Measurements from ENCODE around the gene CDS2. TPM values are rescaled to one million over a fixed set of nuclear protein-coding genes. Genes with fewer than 3 reads are reported as not detected.
A peak's percentile ranks its signal among the peaks of the same experiment; 100 is the strongest.

Gene CDS2
- total RNA-seq, 1 experiment from 2014 or later = 37.5 TPM

GRCh38 chr20:5119143-5119434 lies 7.7 kb upstream of the CDS2 start:
- TF ChIP-seq TCF7L2 (IDR thresholded peaks at IDR 0.05; ENCODE audit: borderline replicate concordance, extremely low read depth, insufficient read depth, insufficient read length) (peak; percentile 21), RAD21 (IDR thresholded peaks at IDR 0.05; ENCODE audit: low read depth) (no peak), ELF1 (IDR thresholded peaks at IDR 0.05; ENCODE audit: borderline replicate concordance, low read depth) (no peak), SIN3A (IDR thresholded peaks at IDR 0.05; ENCODE audit: low read depth) (no peak; the same call in none of the 2 replicates)
- Histone ChIP-seq H4K20me1 (ENCODE audit: insufficient read depth) (peaks cover 30% of the 10 kb centered on the region; the same call in 1 of the 2 replicates), H3K4me1 (ENCODE audit: control insufficient read depth in 1 of 2, insufficient read depth in 2 of 2, low read length in 2 of 2) (peaks cover 14 to 33% of the 10 kb centered on the region in 2 experiments), H3K9me3 (ENCODE audit: control insufficient read depth in 1 of 2, insufficient read depth in 1 of 2, low read depth in 1 of 2, low read length in 2 of 2) (no peaks in the 10 kb centered on the region), H3K27ac (ENCODE audit: low read depth, low read length) (peak overlapping the region; percentile 97), H3K36me3 (ENCODE audit: control insufficient read depth in 1 of 2, insufficient read depth in 2 of 2, low read length in 2 of 2) (peaks cover 44 to 48% of the 10 kb centered on the region in 2 experiments), H3K9me2 (ENCODE audit: insufficient read depth) (no peaks in the 10 kb centered on the region), H3K4me3 (replicated peaks in 1 of 2; ENCODE audit: low read depth in 1 of 2, low read length in 2 of 2) (peak overlapping the region; percentile 84 to 90), H3K79me2 (ENCODE audit: insufficient read depth, low read length) (peaks cover 48% of the 10 kb centered on the region), H3K4me2 (ENCODE audit: low read length) (peak overlapping the region; percentile 78), H3K9ac (ENCODE audit: low read length) (peak overlapping the region; percentile 99), H2AFZ (ENCODE audit: low read depth, low read length, poor library complexity, severe bottlenecking) (no peak overlapping the region), H3K27me3 (ENCODE audit: insufficient read depth, low read length) (no peaks in the 10 kb centered on the region)
- ChIA-PET CTCF (interaction anchor here (1.5 to 1.7 kb wide), 2 partner anchors 18 to 73 kb away, joined by 6 to 7 read pairs; no protein-coding TSS in a partner anchor), RAD21 (ENCODE audit: low non-redundant PET in 1 of 2, low total read pairs in 2 of 2, uncharacterized antibody in 2 of 2, unreplicated experiment in 2 of 2) (interaction anchor here in 1 of 2 experiments (1.4 kb wide), 1 partner anchor 73 kb away, joined by 4 read pairs; no protein-coding TSS in a partner anchor), POLR2A (interaction anchor here (1.3 to 1.6 kb wide), 2 partner anchors 35 to 52 kb away, joined by 3 to 4 read pairs; no protein-coding TSS in a partner anchor)
- DNase-seq (ENCODE audit: low read depth, low spot score) = no peak
- no TSS peak for BruUV-seq (replicated peaks)
- intact Hi-C loops (cut with micrococcal nuclease) = no loop called here
- ATAC-seq = no peak

GRCh38 chr20:5119435-5120184 lies 7.2 kb upstream of the CDS2 start, which contains the start of gene PCNA:
Gene PCNA (minus strand): TSS chr20:5119958. CDS start chr20:5119798, 160 bp downstream.
- Histone ChIP-seq H3K9me2 (ENCODE audit: insufficient read depth) (no peaks in the 10 kb centered on the region), H3K27me3 (ENCODE audit: insufficient read depth, low read length) (no peaks in the 10 kb centered on the region), H3K9me3 (ENCODE audit: control insufficient read depth in 1 of 2, insufficient read depth in 1 of 2, low read depth in 1 of 2, low read length in 2 of 2) (no peaks in the 10 kb centered on the region), H3K36me3 (ENCODE audit: control insufficient read depth in 1 of 2, insufficient read depth in 2 of 2, low read length in 2 of 2) (peaks cover 39 to 44% of the 10 kb centered on the region in 2 experiments), H3K79me2 (ENCODE audit: insufficient read depth, low read length) (peaks cover 48% of the 10 kb centered on the region), H3K4me1 (ENCODE audit: control insufficient read depth in 1 of 2, insufficient read depth in 2 of 2, low read length in 2 of 2) (peaks cover 14 to 33% of the 10 kb centered on the region in 2 experiments), H3K4me3 (replicated peaks in 1 of 2; ENCODE audit: low read depth in 1 of 2, low read length in 2 of 2) (peak within 1 kb of the TSS; percentile 84 to 90), H3K9ac (ENCODE audit: low read length) (peak within 1 kb of the TSS; percentile 99), H3K4me2 (ENCODE audit: low read length) (peak within 1 kb of the TSS; percentile 78), H4K20me1 (ENCODE audit: insufficient read depth) (peaks cover 30% of the 10 kb centered on the region; the same call in 1 of the 2 replicates), H3K27ac (ENCODE audit: low read depth, low read length) (peak within 1 kb of the TSS; percentile 97), H2AFZ (ENCODE audit: low read depth, low read length, poor library complexity, severe bottlenecking) (no peak within 1 kb of the TSS)
- intact Hi-C loops (cut with micrococcal nuclease) = no loop called here
- DNase-seq (ENCODE audit: low read depth, low spot score) (peak; percentile 92), ATAC-seq (peak; percentile 96)
- no TSS peak for BruUV-seq (replicated peaks)
- ChIA-PET POLR2A (interaction anchor here (0.7 to 1.6 kb wide), 3 partner anchors 34 to 53 kb away, joined by 3 to 4 read pairs (median 3); no protein-coding TSS in a partner anchor), CTCF (interaction anchor here (1.5 to 1.7 kb wide), 2 partner anchors 18 to 73 kb away, joined by 6 to 7 read pairs; no protein-coding TSS in a partner anchor), RAD21 (ENCODE audit: low non-redundant PET in 1 of 2, low total read pairs in 2 of 2, uncharacterized antibody in 2 of 2, unreplicated experiment in 2 of 2) (interaction anchor here (0.8 to 1.4 kb wide), 2 partner anchors 72 kb away, joined by 3 to 4 read pairs; no protein-coding TSS in a partner anchor)
- peak; percentile 96 for TF ChIP-seq POLR2AphosphoS5 (IDR thresholded peaks at IDR 0.05; ENCODE audit: low read depth, low read length)
- TF ChIP-seq ATF3 (IDR thresholded peaks at IDR 0.05) = no peak
- TF ChIP-seq REST (IDR thresholded peaks at IDR 0.05; ENCODE audit: low read depth) = no peak
- TF ChIP-seq SRF (IDR thresholded peaks at IDR 0.05; ENCODE audit: low read depth) = peak; percentile 54; the same call in 1 of the 2 replicates
- TF ChIP-seq ZBTB33 (IDR thresholded peaks at IDR 0.05; ENCODE audit: extremely low read depth, insufficient replicate concordance, low read length) = no peak
- peak; percentile 78 for TF ChIP-seq SP1 (IDR thresholded peaks at IDR 0.05; ENCODE audit: low read depth)
- no peak for TF ChIP-seq FOSL1 (IDR thresholded peaks at IDR 0.05; ENCODE audit: low read depth)
- peak; percentile 90; the same call in 1 of the 2 replicates for TF ChIP-seq SIN3A (IDR thresholded peaks at IDR 0.05; ENCODE audit: low read depth)
- peak; percentile 69; the same call in 1 of the 2 replicates for TF ChIP-seq ZFX (IDR thresholded peaks at IDR 0.05)
- peak; percentile 99 for TF ChIP-seq POLR2A (IDR thresholded peaks at IDR 0.05; ENCODE audit: borderline replicate concordance, extremely low read depth, insufficient read depth, insufficient read length)
